GM19025 (cell line): ENCODE data around the gene KCTD6.

Source experiments
- ATAC-seq: cut with Tn5 transposase; IDR thresholded peaks from one replicate; pipeline ENCODE4 v1.9.1; 2021; ENCODE audit warnings: mild to moderate bottlenecking, low read depth, moderate library complexity; ENCODE audit not compliant: unreplicated experiment

KCTD6 gene

DNA sequence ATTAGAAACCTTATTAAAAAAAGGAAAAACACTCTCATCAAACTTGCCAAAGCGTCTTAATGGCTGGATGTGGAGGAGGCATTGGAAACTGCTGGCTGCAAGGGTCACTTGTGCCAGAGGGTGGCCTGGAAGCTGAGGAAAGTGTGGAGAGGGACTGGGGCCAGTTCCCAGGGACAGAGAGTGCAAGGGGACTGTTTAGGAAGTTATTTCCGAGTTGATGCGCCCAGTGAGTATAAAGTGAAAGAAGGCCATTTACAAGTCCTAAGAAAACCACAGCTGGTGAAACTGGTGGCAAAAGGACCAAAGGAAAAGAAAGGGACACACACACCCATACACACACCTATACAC, 7.2 kb upstream of the KCTD6 start:
- ATAC-seq: no peak

GRCh38 chr3:58485801-58486435, 6.0 kb upstream of the KCTD6 start:
- no peak for ATAC-seq

- no peak for ATAC-seq
These were observed 4.6 kb upstream of the KCTD6 start for GRCh38 chr3:58487140-58487886.

DNA sequence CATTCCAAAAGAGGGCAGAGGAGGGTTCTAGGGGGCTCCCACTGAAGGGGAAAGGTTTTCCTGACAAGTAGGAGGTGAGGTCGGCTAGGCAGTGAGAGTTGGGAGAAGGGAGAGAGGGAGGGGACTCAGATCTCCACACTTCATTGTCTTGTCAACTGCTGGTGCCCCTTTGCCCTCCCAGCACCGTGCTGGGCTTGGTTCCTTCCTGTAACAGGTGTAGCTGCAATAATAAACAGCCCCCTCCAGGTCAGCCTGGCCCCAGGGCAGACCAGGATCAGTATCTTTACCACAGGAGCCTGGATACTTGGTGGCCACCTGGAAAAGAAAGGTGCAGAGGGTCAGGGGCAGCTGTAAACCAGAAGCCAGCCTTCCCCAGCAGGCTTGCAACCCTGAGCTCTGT, 2.9 kb upstream of the KCTD6 start:
- no peak for ATAC-seq

DNA sequence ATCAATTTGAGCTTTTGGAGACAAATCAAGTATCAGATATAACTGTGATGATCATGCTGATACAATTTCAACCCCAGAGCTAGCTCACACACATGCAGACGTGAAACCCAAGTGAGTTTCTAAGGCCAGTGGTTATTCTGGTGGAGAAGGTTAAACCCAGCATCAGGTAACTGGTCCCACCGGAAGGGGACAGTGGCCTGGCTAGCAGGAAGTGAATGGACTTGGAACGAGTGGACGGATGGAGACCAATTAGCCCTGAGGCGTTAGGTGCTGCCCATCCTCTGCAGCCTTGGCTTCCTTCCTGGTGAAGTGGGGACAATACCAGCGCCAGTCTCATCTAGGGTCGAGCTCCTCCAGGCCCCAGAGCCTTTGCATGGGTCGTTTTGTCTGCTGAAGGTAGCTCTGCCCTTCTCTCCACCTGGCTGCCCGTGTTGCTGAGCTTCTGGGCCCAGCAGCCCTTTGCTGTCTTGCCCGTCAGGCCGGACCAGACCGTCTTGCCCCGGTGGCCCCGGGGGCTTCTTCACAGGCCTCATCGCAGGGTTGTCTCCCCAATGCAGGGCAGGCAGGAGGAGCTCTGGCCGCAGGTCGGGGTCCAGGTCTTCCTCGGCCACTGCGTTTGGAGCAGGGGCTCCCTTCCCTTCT, 915 bp upstream of the KCTD6 start:
- ATAC-seq: no peak

- ATAC-seq: no peak
These were observed 604 bp downstream of the KCTD6 start for GRCh38 chr3:58492494-58492905.

GRCh38 chr3:58494107-58494506, 2.2 kb downstream of the KCTD6 start:
- ATAC-seq: no peak

GRCh38 chr3:58495101-58495500, 3.2 kb downstream of the KCTD6 start:
- ATAC-seq: no peak

- ATAC-seq: no peak
These were observed 4.4 kb downstream of the KCTD6 start for GRCh38 chr3:58496206-58496857.

DNA sequence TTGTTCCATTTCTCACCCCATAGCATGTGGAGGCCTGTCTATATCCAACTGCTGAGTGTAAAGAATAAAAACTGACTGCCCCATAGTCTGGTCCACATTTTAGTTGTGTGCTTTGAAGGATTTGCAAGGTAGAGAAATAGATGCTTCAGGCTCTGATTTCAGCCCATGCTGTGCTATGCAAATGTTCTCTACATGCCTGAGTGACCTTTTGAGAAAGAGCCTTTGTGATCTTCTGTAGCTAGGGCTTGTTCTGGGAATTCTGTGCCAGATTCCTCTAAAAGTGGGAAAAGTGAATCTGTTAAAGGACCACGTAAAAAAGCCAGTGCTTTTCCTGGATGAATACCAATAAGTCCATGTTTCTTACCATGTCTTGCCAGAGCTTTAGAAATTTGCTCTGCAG, 5.2 kb downstream of the KCTD6 start:
- no peak for ATAC-seq

- ATAC-seq: no peak
These were observed 11.0 kb downstream of the KCTD6 start for GRCh38 chr3:58502872-58503271.

DNA sequence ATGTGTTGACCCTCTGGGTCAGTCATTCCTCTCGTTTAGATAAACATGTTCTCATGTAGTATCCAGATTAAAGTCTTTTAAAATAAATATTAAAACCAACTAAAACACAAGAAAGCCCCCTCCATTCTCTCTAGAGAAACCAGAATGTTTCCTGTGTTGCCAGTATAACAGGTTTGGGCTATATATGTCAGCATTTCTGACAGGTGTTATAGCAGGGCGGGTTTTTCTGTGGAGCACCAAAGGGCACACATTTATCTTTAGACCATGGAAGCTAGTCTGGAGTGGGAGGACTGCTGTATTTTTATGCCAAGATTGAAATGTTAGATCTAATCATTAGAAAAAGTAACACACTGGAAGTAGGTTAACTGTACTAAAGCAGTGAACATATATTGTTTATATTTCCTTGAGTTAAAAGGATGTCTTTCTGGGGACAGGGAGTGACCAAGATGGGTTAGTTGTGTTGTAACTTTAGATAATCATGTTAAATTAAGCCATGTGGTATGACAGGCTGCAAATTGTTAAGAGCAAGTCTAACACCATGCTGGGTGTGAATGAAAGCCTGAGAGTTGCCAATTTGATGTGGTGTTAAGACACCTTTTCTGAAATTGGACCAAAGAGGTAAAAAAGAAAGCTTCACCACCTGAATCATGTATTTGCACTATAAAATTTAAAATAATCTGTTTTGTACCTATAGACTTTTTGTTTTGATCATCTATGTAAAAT, 15.6 kb downstream of the KCTD6 start:
- no peak for ATAC-seq

DNA sequence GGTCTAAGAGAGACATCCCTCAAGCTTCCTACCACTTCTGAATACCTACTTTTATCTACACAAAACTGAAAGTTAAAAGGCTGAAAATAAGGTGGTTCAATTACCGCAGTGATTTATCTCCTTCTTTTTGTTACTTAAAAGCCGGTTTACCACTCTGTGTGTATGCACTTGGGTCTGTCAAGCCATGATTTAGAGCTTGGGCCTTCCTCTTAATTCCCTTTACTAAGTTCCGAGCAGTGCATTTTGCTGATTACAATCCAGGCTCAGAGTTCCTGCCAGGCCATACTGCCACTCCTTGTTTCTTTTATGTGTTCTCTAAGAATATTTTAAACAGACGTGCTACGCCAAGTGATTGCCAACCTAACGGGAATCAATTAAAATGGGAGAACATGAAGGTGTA, 16.5 kb downstream of the KCTD6 start:
- ATAC-seq: no peak

DNA sequence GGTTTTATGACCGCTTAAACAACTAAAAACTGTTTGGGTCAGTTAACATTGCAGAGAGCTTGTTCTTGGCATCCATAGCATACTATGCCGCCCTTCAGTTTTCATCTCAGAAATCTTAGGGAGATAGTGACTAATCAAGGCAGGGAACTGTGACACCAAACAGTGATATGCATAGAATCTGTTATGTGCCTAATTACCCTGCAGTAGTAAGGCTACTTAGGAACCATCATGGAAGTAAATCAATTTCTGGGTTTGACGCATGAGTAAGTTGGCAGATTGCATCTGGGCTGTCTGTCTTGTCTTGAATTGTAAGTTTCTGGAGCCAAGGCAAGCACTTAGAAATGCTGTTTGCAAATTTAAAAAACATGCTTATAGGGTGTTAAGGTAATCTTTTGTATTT, 22.5 kb downstream of the KCTD6 start:
- ATAC-seq: no peak

DNA sequence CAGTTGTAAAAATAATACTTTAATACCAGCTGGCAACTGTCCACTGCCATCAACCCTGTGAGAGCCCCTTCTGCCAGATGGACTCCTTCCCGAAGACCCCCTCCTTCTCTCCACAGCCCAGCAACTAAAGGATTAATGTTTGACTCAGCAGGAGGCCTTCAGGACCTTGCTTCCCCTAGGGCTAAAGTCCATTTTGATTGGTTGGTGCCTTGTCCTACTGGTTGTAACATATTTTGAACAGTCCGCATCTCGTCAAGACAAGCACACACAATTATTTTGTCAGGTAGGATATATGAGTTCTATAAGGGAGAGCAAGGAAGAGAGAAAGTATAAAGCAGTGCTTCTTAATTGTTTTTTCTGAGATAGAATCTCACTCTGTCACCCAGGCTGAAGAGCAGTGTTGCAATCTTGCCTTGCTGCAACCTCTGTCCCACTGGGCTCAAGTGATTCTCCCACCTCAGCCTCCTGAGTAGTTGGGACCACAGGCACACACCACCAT, 26.4 kb downstream of the KCTD6 start:
- ATAC-seq: no peak

DNA sequence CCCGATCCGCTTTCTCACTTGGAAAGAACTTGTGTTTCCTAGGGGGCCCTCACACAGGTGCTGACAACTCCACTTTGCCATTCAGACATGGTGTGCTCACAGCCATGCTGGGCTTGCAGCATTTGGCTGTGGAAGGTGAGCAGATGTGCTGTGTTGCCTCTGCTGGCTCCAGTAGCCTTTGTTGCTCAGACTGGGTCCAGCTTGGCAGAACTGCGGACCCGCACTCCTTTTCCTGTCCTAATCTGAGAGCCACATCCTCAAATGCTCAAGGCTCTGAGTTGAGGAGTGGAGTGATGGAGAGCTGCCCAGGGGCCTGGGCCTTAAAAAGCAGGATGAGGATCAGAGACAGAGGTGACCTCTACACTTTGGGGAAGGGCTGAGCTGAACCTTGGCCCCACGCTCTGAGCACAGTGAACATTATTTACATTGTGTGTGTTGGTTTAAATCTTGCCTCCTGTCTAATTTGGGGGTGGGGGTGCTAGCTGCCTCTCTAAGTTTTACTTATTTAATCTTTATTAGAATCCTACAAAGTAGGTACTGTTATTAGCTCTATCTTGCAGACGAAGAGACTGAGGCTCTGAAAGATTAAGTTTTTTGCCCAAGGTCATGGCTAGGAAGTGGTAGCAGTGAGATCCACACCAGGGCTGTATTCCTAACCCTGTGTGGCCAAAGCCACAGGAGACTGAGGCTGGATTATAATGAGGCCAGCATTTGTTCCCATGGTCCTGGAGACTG, 27.9 kb downstream of the KCTD6 start:
- no peak for ATAC-seq

GRCh38 chr3:58520403-58521335, 28.8 kb downstream of the KCTD6 start:
- no peak for ATAC-seq

- no peak for ATAC-seq
These were observed 29.4 kb downstream of the KCTD6 start for GRCh38 chr3:58521336-58521670.
